Measurements from ENCODE around the gene LRRC25.

- TF ChIP-seq E2F5 (CRISPR knock-in tag; IDR thresholded peaks at IDR 0.05) (no peak), MAX (CRISPR knock-in tag; IDR thresholded peaks at IDR 0.05) (no peak)
Measured at GRCh38 chr19:18435178-18435841, 37.9 kb upstream of the LRRC25 start.

Data from WTC11 (cell line).